ENCODE measurements around the gene FADS2. TPM values are rescaled to one million over a fixed set of nuclear protein-coding genes. Genes with fewer than 3 reads are reported as not detected.

The FADS2 gene
- total and polyA plus RNA-seq, 10 of the 15 experiments (the other 5 are each of a cell fraction or from before 2014, with no cell fraction given) = 3.3 to 313 (median 149) TPM

- no peak for TF ChIP-seq CEBPB (IDR thresholded peaks at IDR 0.05; ENCODE audit: borderline replicate concordance in 1 of 2, low read depth in 2 of 2, low read length in 2 of 2)
- no peak for TF ChIP-seq HDAC2 (IDR thresholded peaks at IDR 0.05)
- peak; percentile 99 for TF ChIP-seq USF1 (IDR thresholded peaks at IDR 0.05; ENCODE audit: borderline replicate concordance, extremely low read length, insufficient read depth, low read depth, low read length)
- TF ChIP-seq MAX (IDR thresholded peaks at IDR 0.05; ENCODE audit: low read depth, low read length) = peak; percentile 79
- TF ChIP-seq MLLT1 (IDR thresholded peaks at IDR 0.05) = peak; percentile 89
- TF ChIP-seq PAX8 (IDR thresholded peaks at IDR 0.05) = peak; percentile 46; the same call in 1 of the 2 replicates
- TF ChIP-seq KLF5 (IDR thresholded peaks at IDR 0.05; ENCODE audit: partially characterized antibody) = no peak
- no peak; the same call in 1 of the 2 replicates for TF ChIP-seq TBL1XR1 (IDR thresholded peaks at IDR 0.05; ENCODE audit: low read depth, low read length)
- no peak for TF ChIP-seq IKZF2 (IDR thresholded peaks at IDR 0.05)
- TF ChIP-seq CHD2 (IDR thresholded peaks at IDR 0.05; ENCODE audit: borderline replicate concordance, low read depth, low read length) = 0 out of 2 replicates have a peak, but pooled peaks have one; percentile 30
- TF ChIP-seq CHD4 (IDR thresholded peaks at IDR 0.05) = no peak
- peak; percentile 87 for TF ChIP-seq ZBTB4 (CRISPR knock-in tag; IDR thresholded peaks at IDR 0.05)
- peak; percentile 82; the same call in 1 of the 2 replicates for TF ChIP-seq HDGF (IDR thresholded peaks at IDR 0.05)
- peak; percentile 72; the same call in 1 of the 2 replicates for TF ChIP-seq TARDBP (IDR thresholded peaks at IDR 0.05; ENCODE audit: borderline replicate concordance)
- TF ChIP-seq ZNF592 (IDR thresholded peaks at IDR 0.05) = no peak
- TF ChIP-seq MYC (IDR thresholded peaks at IDR 0.05; ENCODE audit: insufficient read depth, insufficient read length, insufficient replicate concordance, low read length, severe bottlenecking) = no peak
- TF ChIP-seq BHLHE40 (IDR thresholded peaks at IDR 0.05; ENCODE audit: borderline replicate concordance in 1 of 2, low read depth in 2 of 2, low read length in 1 of 2) = peak; percentile 77 to 98
These were observed 35.6 kb upstream of the FADS2 start, which contains the start of the genes FEN1 and TMEM258 (continued) for GRCh38 chr11:61792310-61793082.

Measured in GM12878 (cell line).